MM.1S (cell line): ENCODE results near the gene OCRL.

Source experiments
- CTCF ChIP-seq: fragments of 300-600 bp; sonication (generic); IDR thresholded peaks from 2 replicates; pipeline ENCODE4 v1.5.1; 2016; ENCODE audit warnings: antibody characterized with exemption, low read length, mixed read lengths
- EZH2 ChIP-seq: fragments of 300-600 bp; sonication (generic); optimal IDR thresholded peaks from 2 replicates; pipeline ENCODE3; 2017; ENCODE audit warnings: low read depth, mild to moderate bottlenecking, antibody characterized with exemption, low read length, mixed read lengths
- EZH2phosphoT487 ChIP-seq: fragments of 300-600 bp; sonication (generic); IDR thresholded peaks from 2 replicates; pipeline ENCODE4 v1.6.1; 2018; ENCODE audit warnings: antibody characterized with exemption, low read length

DNA sequence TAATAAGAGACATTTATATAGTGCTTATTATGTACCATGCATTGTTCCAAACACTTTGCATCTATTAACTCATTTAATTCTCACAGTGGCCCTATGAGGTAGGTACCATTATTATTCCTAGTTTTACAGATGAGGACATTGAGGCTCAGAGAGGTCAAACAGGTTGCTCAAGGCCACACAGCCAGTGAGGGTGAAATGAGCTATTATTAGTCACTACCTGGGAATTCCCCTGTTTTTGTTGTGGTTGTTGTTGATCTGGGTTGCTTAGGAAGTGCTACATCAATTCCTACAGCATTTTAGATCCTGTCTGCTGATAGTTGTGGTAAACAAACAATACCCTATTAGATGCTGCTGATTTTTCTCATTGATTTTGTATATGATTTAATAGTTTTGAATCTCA, 73.5 kb downstream of the OCRL start:
- TF ChIP-seq CTCF (no peak), EZH2phosphoT487 (no peak), EZH2 (no peak)
